ENCODE results near the gene HSP90AB1.

Gene HSP90AB1

DNA sequence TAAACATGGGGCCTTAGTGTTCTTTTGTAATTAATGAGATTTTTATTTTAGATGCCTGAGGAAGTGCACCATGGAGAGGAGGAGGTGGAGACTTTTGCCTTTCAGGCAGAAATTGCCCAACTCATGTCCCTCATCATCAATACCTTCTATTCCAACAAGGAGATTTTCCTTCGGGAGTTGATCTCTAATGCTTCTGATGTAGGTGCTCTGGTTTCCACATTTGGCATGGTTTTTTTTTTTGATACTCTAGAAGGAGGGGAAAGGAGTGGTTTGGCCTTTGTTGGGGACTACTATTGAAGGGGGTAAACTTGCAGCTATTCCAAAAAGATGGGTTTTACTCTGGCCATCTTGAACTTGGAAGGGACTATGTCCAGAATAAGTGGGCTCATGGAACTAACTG lies 1.7 kb downstream of the HSP90AB1 start:
- TF ChIP-seq, protein P1, sequence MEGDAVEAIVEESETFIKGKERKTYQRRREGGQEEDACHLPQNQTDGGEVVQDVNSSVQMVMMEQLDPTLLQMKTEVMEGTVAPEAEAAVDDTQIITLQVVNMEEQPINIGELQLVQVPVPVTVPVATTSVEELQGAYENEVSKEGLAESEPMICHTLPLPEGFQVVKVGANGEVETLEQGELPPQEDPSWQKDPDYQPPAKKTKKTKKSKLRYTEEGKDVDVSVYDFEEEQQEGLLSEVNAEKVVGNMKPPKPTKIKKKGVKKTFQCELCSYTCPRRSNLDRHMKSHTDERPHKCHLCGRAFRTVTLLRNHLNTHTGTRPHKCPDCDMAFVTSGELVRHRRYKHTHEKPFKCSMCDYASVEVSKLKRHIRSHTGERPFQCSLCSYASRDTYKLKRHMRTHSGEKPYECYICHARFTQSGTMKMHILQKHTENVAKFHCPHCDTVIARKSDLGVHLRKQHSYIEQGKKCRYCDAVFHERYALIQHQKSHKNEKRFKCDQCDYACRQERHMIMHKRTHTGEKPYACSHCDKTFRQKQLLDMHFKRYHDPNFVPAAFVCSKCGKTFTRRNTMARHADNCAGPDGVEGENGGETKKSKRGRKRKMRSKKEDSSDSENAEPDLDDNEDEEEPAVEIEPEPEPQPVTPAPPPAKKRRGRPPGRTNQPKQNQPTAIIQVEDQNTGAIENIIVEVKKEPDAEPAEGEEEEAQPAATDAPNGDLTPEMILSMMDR (conservative IDR thresholded peaks at IDR 0.05; ENCODE audit: low read length): no peak
- H3K4me3 ChIP-seq (ENCODE audit: low read length): peak overlapping the region; percentile 100
- no peak for DNase-seq (ENCODE audit: low read depth)

DNA sequence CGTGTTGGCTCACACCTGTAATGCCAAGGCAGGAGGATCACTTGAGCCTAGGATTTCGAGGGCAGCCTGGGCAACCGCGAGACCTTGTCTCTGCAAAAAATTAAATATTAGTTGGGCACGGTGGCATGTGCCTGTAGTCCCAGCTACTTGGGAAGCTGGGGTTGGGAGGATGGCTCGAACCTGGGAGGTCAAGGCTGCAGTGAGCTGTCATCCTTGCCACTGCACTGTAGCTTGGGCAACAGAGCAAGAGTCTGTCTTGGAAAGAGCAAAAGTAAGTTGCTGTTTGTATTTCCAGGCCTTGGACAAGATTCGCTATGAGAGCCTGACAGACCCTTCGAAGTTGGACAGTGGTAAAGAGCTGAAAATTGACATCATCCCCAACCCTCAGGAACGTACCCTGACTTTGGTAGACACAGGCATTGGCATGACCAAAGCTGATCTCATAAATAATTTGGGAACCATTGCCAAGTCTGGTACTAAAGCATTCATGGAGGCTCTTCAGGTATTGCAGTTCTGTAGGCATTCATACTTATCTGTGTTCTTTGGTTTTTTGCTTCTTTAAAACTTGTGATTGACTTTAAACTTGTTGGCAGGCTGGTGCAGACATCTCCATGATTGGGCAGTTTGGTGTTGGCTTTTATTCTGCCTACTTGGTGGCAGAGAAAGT lies 2.3 kb downstream of the HSP90AB1 start:
- DNase-seq (ENCODE audit: low read depth): no peak
- TF ChIP-seq, protein P1 (conservative IDR thresholded peaks at IDR 0.05; ENCODE audit: low read length): no peak
- peak overlapping the region; percentile 100 for H3K4me3 ChIP-seq (ENCODE audit: low read length)

DNA sequence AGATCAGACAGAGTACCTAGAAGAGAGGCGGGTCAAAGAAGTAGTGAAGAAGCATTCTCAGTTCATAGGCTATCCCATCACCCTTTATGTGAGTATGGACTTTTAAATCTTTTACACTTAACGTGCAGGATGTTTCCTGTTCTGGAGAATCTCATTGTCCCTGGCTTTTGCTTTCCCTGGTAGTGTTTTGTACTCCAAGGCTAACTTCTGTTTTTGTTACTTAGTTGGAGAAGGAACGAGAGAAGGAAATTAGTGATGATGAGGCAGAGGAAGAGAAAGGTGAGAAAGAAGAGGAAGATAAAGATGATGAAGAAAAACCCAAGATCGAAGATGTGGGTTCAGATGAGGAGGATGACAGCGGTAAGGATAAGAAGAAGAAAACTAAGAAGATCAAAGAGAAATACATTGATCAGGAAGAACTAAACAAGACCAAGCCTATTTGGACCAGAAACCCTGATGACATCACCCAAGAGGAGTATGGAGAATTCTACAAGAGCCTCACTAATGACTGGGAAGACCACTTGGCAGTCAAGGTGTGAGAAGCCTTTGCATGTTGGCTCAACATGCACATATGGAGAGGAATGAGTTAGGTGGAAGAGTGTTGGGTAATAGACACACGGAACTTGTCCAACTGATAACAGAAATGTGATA lies 3.3 kb downstream of the HSP90AB1 start:
- H3K4me3 ChIP-seq (ENCODE audit: low read length): no peak overlapping the region
- TF ChIP-seq, protein P1 (conservative IDR thresholded peaks at IDR 0.05; ENCODE audit: low read length): no peak
- DNase-seq (ENCODE audit: low read depth): no peak

DNA sequence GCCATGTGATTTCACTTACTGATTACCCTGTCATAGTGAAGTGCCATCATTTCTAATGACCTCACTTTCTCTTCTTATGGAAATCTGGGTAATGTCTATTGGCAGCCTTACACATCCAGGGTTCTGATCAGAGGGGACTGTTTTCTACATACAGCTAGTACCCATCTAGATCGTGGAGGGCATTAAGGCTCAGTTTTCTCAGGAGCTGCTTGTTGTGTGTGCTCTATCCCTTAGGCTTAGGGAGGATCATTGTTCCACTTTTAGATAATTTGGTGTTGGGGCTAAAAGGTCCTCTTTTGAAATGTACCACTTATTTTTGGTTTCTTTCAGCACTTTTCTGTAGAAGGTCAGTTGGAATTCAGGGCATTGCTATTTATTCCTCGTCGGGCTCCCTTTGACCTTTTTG lies 3.8 kb downstream of the HSP90AB1 start:
- TF ChIP-seq, protein P1 (conservative IDR thresholded peaks at IDR 0.05; ENCODE audit: low read length): no peak
- DNase-seq (ENCODE audit: low read depth): no peak
- no peak overlapping the region for H3K4me3 ChIP-seq (ENCODE audit: low read length)

DNA sequence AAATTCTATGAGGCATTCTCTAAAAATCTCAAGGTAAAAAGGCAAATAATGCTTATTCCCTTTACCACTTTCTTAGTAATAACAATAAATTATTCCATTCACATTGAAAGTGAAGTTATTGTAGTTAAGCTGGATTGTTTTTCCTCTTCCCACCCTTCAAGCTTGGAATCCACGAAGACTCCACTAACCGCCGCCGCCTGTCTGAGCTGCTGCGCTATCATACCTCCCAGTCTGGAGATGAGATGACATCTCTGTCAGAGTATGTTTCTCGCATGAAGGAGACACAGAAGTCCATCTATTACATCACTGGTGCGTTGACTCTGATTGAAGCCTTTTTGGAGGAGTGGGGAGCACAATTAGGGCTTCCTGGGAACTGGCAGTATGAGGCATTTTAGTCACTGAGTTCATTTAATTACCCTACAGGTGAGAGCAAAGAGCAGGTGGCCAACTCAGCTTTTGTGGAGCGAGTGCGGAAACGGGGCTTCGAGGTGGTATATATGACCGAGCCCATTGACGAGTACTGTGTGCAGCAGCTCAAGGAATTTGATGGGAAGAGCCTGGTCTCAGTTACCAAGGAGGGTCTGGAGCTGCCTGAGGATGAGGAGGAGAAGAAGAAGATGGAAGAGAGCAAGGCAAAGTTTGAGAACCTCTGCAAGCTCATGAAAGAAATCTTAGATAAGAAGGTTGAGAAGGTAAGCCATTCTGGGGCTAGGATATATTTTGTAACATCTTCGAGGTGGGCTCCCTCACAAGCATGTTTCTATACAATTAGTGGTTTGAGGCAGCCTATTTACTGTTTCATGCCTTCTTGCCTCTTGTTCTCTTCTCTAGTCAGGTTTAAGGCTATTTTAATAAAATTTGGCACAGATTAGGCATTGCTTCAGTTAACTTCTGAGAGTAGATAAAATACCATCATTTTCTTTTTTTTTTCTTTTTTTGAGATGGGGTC lies 4.9 kb downstream of the HSP90AB1 start:
- TF ChIP-seq, protein P1 (conservative IDR thresholded peaks at IDR 0.05; ENCODE audit: low read length): no peak
- DNase-seq (ENCODE audit: low read depth): no peak
- no peak overlapping the region for H3K4me3 ChIP-seq (ENCODE audit: low read length)

DNA sequence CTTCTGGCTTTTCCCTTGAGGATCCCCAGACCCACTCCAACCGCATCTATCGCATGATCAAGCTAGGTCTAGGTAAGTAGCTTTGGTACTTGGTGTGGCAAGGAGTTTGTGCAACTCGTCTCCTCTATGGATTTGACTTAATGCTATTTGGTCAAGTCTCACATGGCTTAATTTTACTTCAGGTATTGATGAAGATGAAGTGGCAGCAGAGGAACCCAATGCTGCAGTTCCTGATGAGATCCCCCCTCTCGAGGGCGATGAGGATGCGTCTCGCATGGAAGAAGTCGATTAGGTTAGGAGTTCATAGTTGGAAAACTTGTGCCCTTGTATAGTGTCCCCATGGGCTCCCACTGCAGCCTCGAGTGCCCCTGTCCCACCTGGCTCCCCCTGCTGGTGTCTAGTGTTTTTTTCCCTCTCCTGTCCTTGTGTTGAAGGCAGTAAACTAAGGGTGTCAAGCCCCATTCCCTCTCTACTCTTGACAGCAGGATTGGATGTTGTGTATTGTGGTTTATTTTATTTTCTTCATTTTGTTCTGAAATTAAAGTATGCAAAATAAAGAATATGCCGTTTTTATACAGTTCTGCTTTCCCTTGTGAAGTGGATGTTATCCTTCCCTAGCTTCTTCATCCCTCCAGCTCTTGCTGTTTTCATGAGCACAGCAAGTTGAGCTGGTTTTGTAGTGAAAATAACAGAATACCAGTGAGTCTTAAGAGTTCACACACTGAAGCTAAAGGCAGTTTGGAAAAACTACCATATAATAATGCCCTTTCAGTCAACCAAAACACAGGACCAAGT lies 6.6 kb downstream of the HSP90AB1 start:
- no peak overlapping the region for H3K4me3 ChIP-seq (ENCODE audit: low read length)
- no peak for DNase-seq (ENCODE audit: low read depth)
- TF ChIP-seq, protein P1 (conservative IDR thresholded peaks at IDR 0.05; ENCODE audit: low read length): peak; percentile 56
